KMS-11 (cell line): ENCODE results near the gene ERC2.

Source experiments
- H2AFZ ChIP-seq: fragments of 200-600 bp; sonication (generic); 2 replicates; pipeline ENCODE4 v1.6.1; 2016; ENCODE audit warnings: antibody characterized with exemption, mixed run types, low read depth
- H3K27ac ChIP-seq: fragments of 200-600 bp; sonication (generic); 2 replicates; pipeline ENCODE4 v1.6.1; 2016; ENCODE audit warnings: mild to moderate bottlenecking, mixed run types
- H3K27me3 ChIP-seq: fragments of 200-600 bp; sonication (generic); 2 replicates; pipeline ENCODE4 v1.6.1; 2017; ENCODE audit warnings: mild to moderate bottlenecking, low read depth, mixed run types, moderate library complexity; ENCODE audit not compliant: insufficient read depth
- H3K36me3 ChIP-seq: fragments of 200-600 bp; sonication (generic); 2 replicates; pipeline ENCODE4 v1.6.1; 2017; ENCODE audit warnings: mild to moderate bottlenecking, mixed run types; ENCODE audit not compliant: insufficient read depth
- H3K4me1 ChIP-seq: fragments of 200-600 bp; sonication (generic); 2 replicates; pipeline ENCODE4 v1.6.1; 2016; ENCODE audit warnings: mild to moderate bottlenecking, low read depth, mixed run types; ENCODE audit not compliant: poor library complexity, severe bottlenecking
- H3K4me2 ChIP-seq: fragments of 200-600 bp; sonication (generic); 2 replicates; pipeline ENCODE4 v1.7.0; 2016; ENCODE audit warnings: mild to moderate bottlenecking, mixed run types
- H3K4me3 ChIP-seq: fragments of 200-600 bp; sonication (generic); IDR thresholded peaks from 2 replicates; pipeline ENCODE4 v1.6.1; 2017; ENCODE audit warnings: low read depth, low read length, mixed read lengths; ENCODE audit not compliant: insufficient read depth
- H3K79me2 ChIP-seq: fragments of 200-600 bp; sonication (generic); 2 replicates; pipeline ENCODE4 v1.6.1; 2016; ENCODE audit warnings: low read depth, mixed run types; ENCODE audit not compliant: insufficient read depth
- H3K9ac ChIP-seq: fragments of 200-600 bp; sonication (generic); 2 replicates; pipeline ENCODE4 v1.6.1; 2016; ENCODE audit warnings: mild to moderate bottlenecking, mixed run types
- H4K20me1 ChIP-seq: fragments of 200-600 bp; sonication (generic); 2 replicates; pipeline ENCODE4 v1.6.1; 2016; ENCODE audit warnings: mild to moderate bottlenecking, mixed run types; ENCODE audit not compliant: insufficient read depth
- CTCF ChIP-seq: fragments of 200-600 bp; sonication (generic); conservative IDR thresholded peaks from 2 replicates; pipeline ENCODE4 v1.6.1; 2017; ENCODE audit warnings: low read depth, mild to moderate bottlenecking, antibody characterized with exemption, low read length, moderate library complexity, mixed read lengths

The ERC2 gene

GRCh38 chr3:55494976-55495375 lies 973.3 kb downstream of the ERC2 start:
- Histone ChIP-seq H2AFZ (no peak overlapping the region), H3K27ac (no peak overlapping the region), H3K9ac (no peak overlapping the region), H4K20me1 (no peaks in the 10 kb centered on the region), H3K4me1 (peaks cover 10% of the 10 kb centered on the region), H3K36me3 (no peaks in the 10 kb centered on the region), H3K4me2 (no peak overlapping the region), H3K27me3 (no peaks in the 10 kb centered on the region), H3K79me2 (no peaks in the 10 kb centered on the region), H3K4me3 (no peak overlapping the region)
- TF ChIP-seq CTCF, result no peak

GRCh38 chr3:55492976-55493375 lies 975.3 kb downstream of the ERC2 start:
- no peaks in the 10 kb centered on the region for H3K27me3 ChIP-seq
- H3K4me1 ChIP-seq, result peaks cover 17% of the 10 kb centered on the region

GRCh38 chr3:55491296-55491816 lies 976.9 kb downstream of the ERC2 start:
- H3K27me3 ChIP-seq, result no peaks in the 10 kb centered on the region
- no peak overlapping the region for H3K9ac ChIP-seq
- no peaks in the 10 kb centered on the region for H4K20me1 ChIP-seq
- TF ChIP-seq CTCF, result no peak
- no peak overlapping the region for H2AFZ ChIP-seq
- H3K4me2 ChIP-seq, result no peak overlapping the region
- peaks cover 17% of the 10 kb centered on the region for H3K4me1 ChIP-seq
- no peaks in the 10 kb centered on the region for H3K36me3 ChIP-seq
- no peak overlapping the region for H3K4me3 ChIP-seq
- no peak overlapping the region for H3K27ac ChIP-seq
- no peaks in the 10 kb centered on the region for H3K79me2 ChIP-seq

More at GRCh38 chr3:55492976-55493375, 975.3 kb downstream of the ERC2 start:
- Histone ChIP-seq H3K9ac (no peak overlapping the region), H3K36me3 (no peaks in the 10 kb centered on the region), H3K79me2 (no peaks in the 10 kb centered on the region), H3K4me3 (no peak overlapping the region), H3K4me2 (no peak overlapping the region), H4K20me1 (no peaks in the 10 kb centered on the region), H3K27ac (no peak overlapping the region), H2AFZ (no peak overlapping the region)
- TF ChIP-seq CTCF, result no peak

GRCh38 chr3:55490276-55490913 lies 977.9 kb downstream of the ERC2 start:
- Histone ChIP-seq H3K4me1 (peaks cover 17% of the 10 kb centered on the region), H4K20me1 (no peaks in the 10 kb centered on the region), H3K4me2 (no peak overlapping the region), H3K36me3 (no peaks in the 10 kb centered on the region), H3K27me3 (no peaks in the 10 kb centered on the region), H3K27ac (no peak overlapping the region), H3K9ac (no peak overlapping the region), H2AFZ (no peak overlapping the region), H3K4me3 (no peak overlapping the region), H3K79me2 (no peaks in the 10 kb centered on the region)
- no peak for TF ChIP-seq CTCF
